H9 (cell line): ENCODE results near the gene CLDN11. TPM values are rescaled to one million over a fixed set of nuclear protein-coding genes. Genes with fewer than 3 reads are reported as not detected.

Experiments
- DNase-seq: peaks from one replicate; pipeline ENCODE4 v3.0.0-alpha.2; 2017
- H2AFZ ChIP-seq: one replicate; pipeline ENCODE4 v1.6.1; 2013; ENCODE audit warnings: mild to moderate bottlenecking, low read length, control low read depth, moderate library complexity
- H2AK5ac ChIP-seq: 2 replicates; pipeline ENCODE4 v1.6.1; 2013; ENCODE audit warnings: low read length, control low read depth, mixed read lengths; ENCODE audit not compliant: insufficient read length
- H2BK120ac ChIP-seq: one replicate; pipeline ENCODE4 v1.6.1; 2013; ENCODE audit warnings: low read depth, mild to moderate bottlenecking, low read length, control low read depth, inconsistent platforms; ENCODE audit not compliant: poor library complexity, severe bottlenecking
- H2BK12ac ChIP-seq: 2 replicates; pipeline ENCODE4 v1.6.1; 2013; ENCODE audit warnings: low read length, control low read depth, mixed read lengths, low read depth; ENCODE audit not compliant: insufficient read length
- H2BK15ac ChIP-seq: 2 replicates; pipeline ENCODE4 v1.6.1; 2013; ENCODE audit warnings: low read depth, low read length, control low read depth
- H2BK20ac ChIP-seq: one replicate; pipeline ENCODE4 v1.6.1; 2013; ENCODE audit warnings: low read depth, mild to moderate bottlenecking, low read length, control low read depth, inconsistent platforms; ENCODE audit not compliant: poor library complexity, severe bottlenecking
- H2BK5ac ChIP-seq: 2 replicates; pipeline ENCODE4 v1.6.1; 2013; ENCODE audit warnings: low read length, control low read depth, mixed read lengths; ENCODE audit not compliant: insufficient read length
- H3K14ac ChIP-seq: 2 replicates; pipeline ENCODE4 v1.6.1; 2013; ENCODE audit warnings: low read length, control low read depth; ENCODE audit not compliant: insufficient read depth
- H3K18ac ChIP-seq: 2 replicates; pipeline ENCODE4 v1.6.1; 2013; ENCODE audit warnings: low read depth, mild to moderate bottlenecking, mixed read lengths, low read length, control low read depth; ENCODE audit not compliant: insufficient read length
- H3K23ac ChIP-seq: 2 replicates; pipeline ENCODE4 v1.6.1; 2013; ENCODE audit warnings: low read length, control low read depth, mixed read lengths, low read depth; ENCODE audit not compliant: insufficient read length
- H3K23me2 ChIP-seq: 2 replicates; pipeline ENCODE4 v1.6.1; 2013; ENCODE audit warnings: low read depth, mild to moderate bottlenecking, mixed read lengths, low read length, control low read depth; ENCODE audit not compliant: insufficient read length, poor library complexity, severe bottlenecking
- H3K27ac ChIP-seq: 2 replicates; pipeline ENCODE4 v1.5.1; 2013; ENCODE audit warnings: low read length, control low read depth, mixed read lengths, low read depth; ENCODE audit not compliant: insufficient read length
- H3K27me3 ChIP-seq: 2 replicates; pipeline ENCODE4 v1.6.1; 2013; ENCODE audit warnings: low read length, control low read depth, inconsistent platforms; ENCODE audit not compliant: insufficient read depth
- H3K4ac ChIP-seq: 2 replicates; pipeline ENCODE4 v1.6.1; 2013; ENCODE audit warnings: low read depth, mild to moderate bottlenecking, control low read depth, inconsistent platforms, low read length, moderate library complexity
- H3K4me1 ChIP-seq: 2 replicates; pipeline ENCODE4 v1.6.1; 2013; ENCODE audit warnings: low read length, control low read depth, inconsistent platforms; ENCODE audit not compliant: insufficient read depth
- H3K4me2 ChIP-seq: 2 replicates; pipeline ENCODE4 v1.6.1; 2013; ENCODE audit warnings: low read length, control low read depth, mixed read lengths; ENCODE audit not compliant: insufficient read length, insufficient read depth
- H3K56ac ChIP-seq: 2 replicates; pipeline ENCODE4 v1.6.1; 2013; ENCODE audit warnings: low read depth, mild to moderate bottlenecking, mixed read lengths, low read length, control low read depth; ENCODE audit not compliant: insufficient read length
- H3K79me1 ChIP-seq: 2 replicates; pipeline ENCODE4 v1.6.1; 2013; ENCODE audit warnings: low read depth, mild to moderate bottlenecking, moderate library complexity, low read length, control low read depth, inconsistent platforms; ENCODE audit not compliant: insufficient read depth, poor library complexity, severe bottlenecking
- H3K79me2 ChIP-seq: 2 replicates; pipeline ENCODE4 v1.6.1; 2013; ENCODE audit warnings: low read length, control low read depth, inconsistent platforms; ENCODE audit not compliant: insufficient read depth
- H3K9ac ChIP-seq: 2 replicates; pipeline ENCODE4 v1.6.1; 2013; ENCODE audit warnings: low read length, control low read depth, mixed read lengths; ENCODE audit not compliant: insufficient read length; ENCODE audit errors: extremely low read depth
- H3K9me3 ChIP-seq: one replicate; pipeline ENCODE4 v1.6.1; 2013; ENCODE audit warnings: low read depth, low read length, inconsistent platforms; ENCODE audit not compliant: control insufficient read depth
- H3T11ph ChIP-seq: one replicate; pipeline ENCODE4 v1.6.1; 2013; ENCODE audit warnings: mild to moderate bottlenecking, low read length, control low read depth, inconsistent platforms
- H4K20me1 ChIP-seq: one replicate; pipeline ENCODE4 v1.6.1; 2013; ENCODE audit not compliant: control insufficient read depth, insufficient read length, insufficient read depth
- H4K5ac ChIP-seq: 2 replicates; pipeline ENCODE4 v1.6.1; 2013; ENCODE audit warnings: low read depth, mild to moderate bottlenecking, mixed read lengths, low read length, control low read depth; ENCODE audit not compliant: insufficient read length
- H4K8ac ChIP-seq: replicated peaks from 2 replicates; pipeline ENCODE4 v1.6.1; 2013; ENCODE audit warnings: low read length, control low read depth, mixed read lengths, low read depth; ENCODE audit not compliant: insufficient read length
- H4K91ac ChIP-seq: 2 replicates; pipeline ENCODE4 v1.6.1; 2013; ENCODE audit warnings: low read depth, mild to moderate bottlenecking, moderate library complexity, mixed read lengths, low read length, control low read depth; ENCODE audit not compliant: insufficient read length
- H3K27ac Mint-ChIP-seq, 3 experiments: 2 replicates in 2 of 3; 3 replicates in 1 of 3; pipeline ENCODE4 v1.8.0; 2020 to 2021; ENCODE audit warnings: mixed read lengths in 3 of 3, mild to moderate bottlenecking in 1 of 3, moderate library complexity in 1 of 3
- H3K27me3 Mint-ChIP-seq: 2 replicates; pipeline ENCODE4 v1.8.0; 2021; ENCODE audit warnings: low read depth, mild to moderate bottlenecking, moderate library complexity, mixed read lengths
- H3K36me3 Mint-ChIP-seq, 3 experiments: 2 replicates in 2 of 3; 3 replicates in 1 of 3; pipeline ENCODE4 v1.8.0; 2020 to 2021; ENCODE audit warnings: low read depth in 3 of 3, mixed read lengths in 3 of 3; ENCODE audit not compliant: insufficient read depth in 1 of 3
- H3K4me1 Mint-ChIP-seq, 2 experiments: 2 replicates each; pipeline ENCODE4 v1.8.0; 2020; ENCODE audit warnings: mixed read lengths in 2 of 2
- H3K4me3 Mint-ChIP-seq, 2 experiments: 2 replicates in 1 of 2; 3 replicates in 1 of 2; pipeline ENCODE4 v1.8.0; 2020 to 2021; ENCODE audit warnings: mild to moderate bottlenecking in 2 of 2, mixed read lengths in 2 of 2, moderate library complexity in 1 of 2
- H3K9me3 Mint-ChIP-seq, 2 experiments: 2 replicates in 1 of 2; 3 replicates in 1 of 2; pipeline ENCODE4 v1.8.0; 2020; ENCODE audit warnings: mild to moderate bottlenecking in 2 of 2, mixed read lengths in 2 of 2, moderate library complexity in 1 of 2
- WGBS: extraction: QIAGEN DNeasy Blood & Tissue Kit; methylation state at CpG from one replicate; pipeline ENCODE4 v1.1.7; 2013; ENCODE audit warnings: missing lambda C conversion rate, low lambda C conversion rate, mixed read lengths; ENCODE audit not compliant: insufficient read length; ENCODE audit errors: extremely low coverage; 5-methylcytosine and 5-hydroxymethylcytosine counted together
- total RNA-seq: library from RNA; stranded (reverse); gene quantifications from 2 replicates; pipeline ENCODE4 v1.2.1, GENCODE V29; 2021
- TF ChIP-seq, protein P1 (sequence below): fragments of 200-600 bp; sonication (generic); conservative IDR thresholded peaks from 3 replicates; pipeline ENCODE4 v1.8.0; 2021; ENCODE audit warnings: antibody characterized with exemption, mild to moderate bottlenecking

CLDN11 gene
- total RNA-seq, 1 experiment from 2014 or later: 1.7 TPM

DNA sequence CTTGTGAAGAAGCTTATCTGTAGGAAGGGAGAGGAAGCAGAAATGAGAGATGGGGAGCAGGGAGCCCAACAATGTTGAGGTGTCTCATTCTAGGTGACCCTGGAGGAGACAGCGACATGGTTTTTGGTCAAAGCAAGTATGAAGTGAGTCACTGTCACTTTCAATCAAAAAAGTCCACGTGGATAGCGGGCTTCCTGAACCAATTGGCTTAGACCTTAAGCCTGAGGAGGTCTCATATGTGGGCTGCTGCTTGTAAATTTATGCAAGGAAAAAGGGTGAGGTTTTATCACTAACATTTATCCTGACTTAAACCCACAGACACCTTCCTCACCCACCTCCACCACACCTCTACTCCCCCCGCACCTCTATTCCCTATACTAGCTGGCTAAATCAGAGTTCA is 22.7 kb downstream of the CLDN11 start:
- H2BK15ac ChIP-seq: no peak overlapping the region
- no CpG with 5 or more reads among the region's 4 CpGs for WGBS
- H3K27me3 Mint-ChIP-seq: peaks cover 4% of the 10 kb centered on the region; the same call in 1 of the 2 replicates
- H2BK12ac ChIP-seq: no peak overlapping the region
- peaks cover 3% of the 10 kb centered on the region; the same call in 1 of the 2 replicates for H3K4me1 ChIP-seq
- H3K4me1 Mint-ChIP-seq: peaks cover 9 to 13% of the 10 kb centered on the region in 2 experiments
- no peaks in the 10 kb centered on the region for H3K27me3 ChIP-seq
- H2AK5ac ChIP-seq: no peak overlapping the region
- H3K9ac ChIP-seq: no peak overlapping the region
- no peak overlapping the region for H3K14ac ChIP-seq
- no peak overlapping the region for H3K27ac Mint-ChIP-seq
- H4K91ac ChIP-seq: no peak overlapping the region
- no peak overlapping the region for H2BK5ac ChIP-seq
- no peak overlapping the region for H3K18ac ChIP-seq
- H4K8ac ChIP-seq: no peak overlapping the region
- H3K4ac ChIP-seq: no peak overlapping the region
- no peaks in the 10 kb centered on the region; a peak in 1 of 7 replicates for H3K36me3 Mint-ChIP-seq
- H3K27ac ChIP-seq: no peak overlapping the region
- H3K4me3 Mint-ChIP-seq: no peak overlapping the region
- H2BK120ac ChIP-seq: no peak overlapping the region
- no peak for DNase-seq
- no peak overlapping the region for H3K56ac ChIP-seq
- H3K23me2 ChIP-seq: no peaks in the 10 kb centered on the region
- no peak overlapping the region for H2BK20ac ChIP-seq
- H3K79me1 ChIP-seq: no peaks in the 10 kb centered on the region
- H3K79me2 ChIP-seq: no peaks in the 10 kb centered on the region; the same call in 1 of the 2 replicates
- H2AFZ ChIP-seq: no peak overlapping the region
- no peaks in the 10 kb centered on the region for H3K9me3 ChIP-seq
- H3T11ph ChIP-seq: no peak overlapping the region
- H3K4me2 ChIP-seq: no peak overlapping the region
- H4K20me1 ChIP-seq: no peaks in the 10 kb centered on the region
- TF ChIP-seq, protein P1, sequence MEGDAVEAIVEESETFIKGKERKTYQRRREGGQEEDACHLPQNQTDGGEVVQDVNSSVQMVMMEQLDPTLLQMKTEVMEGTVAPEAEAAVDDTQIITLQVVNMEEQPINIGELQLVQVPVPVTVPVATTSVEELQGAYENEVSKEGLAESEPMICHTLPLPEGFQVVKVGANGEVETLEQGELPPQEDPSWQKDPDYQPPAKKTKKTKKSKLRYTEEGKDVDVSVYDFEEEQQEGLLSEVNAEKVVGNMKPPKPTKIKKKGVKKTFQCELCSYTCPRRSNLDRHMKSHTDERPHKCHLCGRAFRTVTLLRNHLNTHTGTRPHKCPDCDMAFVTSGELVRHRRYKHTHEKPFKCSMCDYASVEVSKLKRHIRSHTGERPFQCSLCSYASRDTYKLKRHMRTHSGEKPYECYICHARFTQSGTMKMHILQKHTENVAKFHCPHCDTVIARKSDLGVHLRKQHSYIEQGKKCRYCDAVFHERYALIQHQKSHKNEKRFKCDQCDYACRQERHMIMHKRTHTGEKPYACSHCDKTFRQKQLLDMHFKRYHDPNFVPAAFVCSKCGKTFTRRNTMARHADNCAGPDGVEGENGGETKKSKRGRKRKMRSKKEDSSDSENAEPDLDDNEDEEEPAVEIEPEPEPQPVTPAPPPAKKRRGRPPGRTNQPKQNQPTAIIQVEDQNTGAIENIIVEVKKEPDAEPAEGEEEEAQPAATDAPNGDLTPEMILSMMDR: no peak
- H3K9me3 Mint-ChIP-seq: no peaks in the 10 kb centered on the region
- no peak overlapping the region for H3K23ac ChIP-seq
- no peak overlapping the region for H4K5ac ChIP-seq
